Hematopoietic multipotent progenitor cell treated with erythropoietin and hydrocortisone succinate and interleukin-3 and kit ligand, for 4 days (in vitro differentiated cells): Measurements from ENCODE around the gene DNAJC2.

ENCODE experiments used
- DNase-seq: peaks from one replicate; pipeline ENCODE4 v3.0.0-alpha.2; 2015

DNAJC2 gene, protein sequence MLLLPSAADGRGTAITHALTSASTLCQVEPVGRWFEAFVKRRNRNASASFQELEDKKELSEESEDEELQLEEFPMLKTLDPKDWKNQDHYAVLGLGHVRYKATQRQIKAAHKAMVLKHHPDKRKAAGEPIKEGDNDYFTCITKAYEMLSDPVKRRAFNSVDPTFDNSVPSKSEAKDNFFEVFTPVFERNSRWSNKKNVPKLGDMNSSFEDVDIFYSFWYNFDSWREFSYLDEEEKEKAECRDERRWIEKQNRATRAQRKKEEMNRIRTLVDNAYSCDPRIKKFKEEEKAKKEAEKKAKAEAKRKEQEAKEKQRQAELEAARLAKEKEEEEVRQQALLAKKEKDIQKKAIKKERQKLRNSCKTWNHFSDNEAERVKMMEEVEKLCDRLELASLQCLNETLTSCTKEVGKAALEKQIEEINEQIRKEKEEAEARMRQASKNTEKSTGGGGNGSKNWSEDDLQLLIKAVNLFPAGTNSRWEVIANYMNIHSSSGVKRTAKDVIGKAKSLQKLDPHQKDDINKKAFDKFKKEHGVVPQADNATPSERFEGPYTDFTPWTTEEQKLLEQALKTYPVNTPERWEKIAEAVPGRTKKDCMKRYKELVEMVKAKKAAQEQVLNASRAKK

GRCh38 chr7:103344453-103345149 lies at the start of gene DNAJC2:
DNAJC2 (minus strand) TSS chr7:103344767; CDS start chr7:103344622, 145 bp downstream.
- DNase-seq: peak; percentile 98

DNA sequence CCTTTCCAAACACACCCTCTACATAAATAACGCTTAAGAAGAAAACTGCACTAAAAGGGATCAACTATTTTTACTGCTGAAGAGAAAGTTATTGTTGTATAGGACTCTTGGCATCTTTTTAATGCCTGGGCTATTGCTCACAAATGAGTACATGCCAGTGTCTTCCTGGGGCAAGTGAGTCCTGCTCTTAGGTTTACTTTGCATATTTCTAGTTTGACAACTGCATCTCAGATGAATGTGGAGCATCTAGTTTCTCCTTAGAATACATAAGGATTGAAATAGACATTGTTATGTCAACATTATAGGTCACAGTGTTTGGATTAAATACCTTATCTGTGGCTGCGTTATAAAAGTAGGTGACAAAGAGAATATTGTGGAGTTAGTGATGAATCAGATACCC lies 47.4 kb upstream of the DNAJC2 start:
- DNase-seq: no peak

- no peak for DNase-seq
Observed at GRCh38 chr7:103391150-103391549, 46.6 kb upstream of the DNAJC2 start.

GRCh38 chr7:103389263-103389662 lies 44.7 kb upstream of the DNAJC2 start:
- DNase-seq: no peak

GRCh38 chr7:103388469-103389140 lies 44.0 kb upstream of the DNAJC2 start:
- no peak for DNase-seq

GRCh38 chr7:103387242-103387641 lies 42.7 kb upstream of the DNAJC2 start:
- DNase-seq: no peak

GRCh38 chr7:103382032-103382402 lies 37.5 kb upstream of the DNAJC2 start:
- no peak for DNase-seq

GRCh38 chr7:103381280-103382031 lies 36.9 kb upstream of the DNAJC2 start:
- DNase-seq: no peak

DNA sequence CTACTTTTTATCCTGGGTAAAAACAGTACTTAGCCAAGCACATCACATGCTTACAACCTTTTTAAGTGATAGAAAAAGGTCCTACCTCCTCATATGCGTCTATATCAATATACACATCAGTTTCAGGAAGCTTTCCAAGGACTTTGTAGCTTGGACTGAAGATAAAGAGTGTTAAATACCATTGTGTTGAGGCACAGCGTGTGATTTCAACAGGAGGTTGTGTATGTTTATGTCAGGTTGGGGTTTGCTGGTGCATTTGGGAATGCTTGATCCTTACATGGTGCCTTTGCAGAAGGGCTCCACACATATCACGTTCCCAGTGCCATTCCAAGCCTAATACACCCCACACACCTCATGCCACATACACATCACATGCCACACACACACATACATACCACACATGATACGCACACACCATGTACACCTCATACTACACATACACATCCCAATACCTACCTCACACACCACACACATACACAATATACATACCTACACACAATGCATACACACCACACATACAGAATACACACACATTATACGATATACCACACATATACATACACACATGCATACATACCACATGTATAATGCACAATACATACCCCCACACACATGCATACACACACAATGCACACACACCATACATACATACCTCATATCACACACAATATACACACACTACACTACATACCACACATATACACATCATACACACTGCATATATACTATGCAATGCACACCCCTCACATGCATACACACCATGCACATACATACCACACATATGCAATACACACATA lies 36.0 kb upstream of the DNAJC2 start:
- DNase-seq: no peak

DNA sequence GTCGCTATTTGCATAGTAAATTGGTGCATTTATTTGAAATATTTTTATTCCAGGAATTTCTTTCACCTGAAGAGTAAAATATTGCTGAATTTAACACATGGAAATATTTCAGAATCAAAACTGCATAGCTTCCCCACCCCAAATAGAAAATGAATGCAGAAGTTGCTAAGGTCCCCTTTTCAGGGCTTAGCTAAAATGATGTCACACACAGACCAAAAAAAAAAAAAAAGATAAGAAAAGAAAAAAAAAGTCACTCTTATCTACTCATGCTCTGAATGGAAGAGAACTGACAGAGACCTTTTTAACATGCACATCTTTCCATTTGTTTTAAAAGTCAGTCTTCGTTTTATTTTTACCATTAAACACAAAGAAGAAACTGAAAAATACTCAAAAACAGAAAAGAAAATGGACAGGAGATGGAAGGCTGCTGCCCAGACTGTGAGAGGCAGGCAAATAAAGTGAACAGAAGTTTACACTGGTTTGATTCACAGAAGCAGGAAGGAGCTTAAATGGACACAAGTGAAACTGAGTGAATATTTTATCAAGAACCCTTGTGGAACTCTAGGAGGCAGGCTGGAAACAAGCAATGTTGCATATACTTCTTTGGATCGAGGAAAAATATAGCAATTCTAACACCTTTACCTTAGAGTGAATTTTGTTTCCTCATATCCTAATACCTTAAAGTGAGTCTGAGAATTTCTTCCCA lies 34.9 kb upstream of the DNAJC2 start:
- peak; percentile 58 for DNase-seq

DNA sequence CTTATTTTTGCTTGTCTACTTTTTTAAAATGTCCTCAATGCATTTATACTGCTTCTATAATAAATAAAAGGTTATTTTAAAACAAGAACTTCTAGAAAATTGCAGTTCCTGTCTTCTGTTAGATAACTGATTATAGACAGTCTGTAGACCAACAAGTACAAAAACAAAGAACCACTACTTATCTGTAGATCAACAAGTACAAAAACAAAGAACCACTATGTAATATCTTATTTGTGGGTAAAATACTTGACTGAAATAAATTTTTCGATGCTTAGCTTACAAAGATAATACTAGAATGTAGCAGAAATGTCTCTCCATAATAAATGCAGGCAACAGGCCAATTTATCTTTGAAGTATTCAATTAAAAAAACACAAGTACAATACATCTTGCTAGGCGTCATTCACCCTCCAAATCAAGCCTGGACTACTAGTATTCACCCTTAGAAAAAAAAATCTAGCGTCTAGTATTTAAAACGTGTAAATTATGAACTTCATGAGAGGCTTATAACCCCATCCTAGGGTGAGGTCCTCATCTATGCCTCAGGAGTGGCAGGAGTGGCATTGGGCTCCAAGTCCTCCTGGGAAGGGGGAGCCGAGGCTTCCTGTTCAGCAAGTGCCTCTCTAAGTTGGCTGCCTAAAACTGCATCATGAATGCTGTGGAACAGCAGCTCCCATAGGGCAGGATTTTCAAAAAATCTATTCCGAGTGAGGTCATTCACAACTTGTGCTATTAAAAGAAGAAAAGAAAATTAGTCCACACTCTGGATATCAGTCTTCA lies 29.5 kb upstream of the DNAJC2 start:
- peak; percentile 34 for DNase-seq

DNA sequence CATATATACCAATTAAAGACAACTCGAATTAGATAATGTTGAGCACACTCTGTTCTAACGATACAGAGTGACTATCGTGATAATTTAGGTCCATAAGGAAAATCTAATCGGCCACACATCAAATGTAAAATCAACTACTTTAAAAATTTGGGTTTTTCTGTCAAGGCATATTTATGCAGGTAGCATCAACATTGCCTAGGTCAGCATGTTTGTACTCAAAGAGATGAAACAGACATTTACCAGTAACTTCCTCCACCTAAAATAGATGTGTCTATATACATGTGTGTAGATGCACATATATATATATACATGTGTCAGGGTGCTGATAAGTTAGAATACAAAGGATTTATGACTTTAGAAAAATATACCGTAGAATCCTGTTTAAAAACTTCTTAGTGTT lies 24.9 kb upstream of the DNAJC2 start:
- DNase-seq: no peak

- no peak for DNase-seq
Observed at GRCh38 chr7:103349805-103350204, 5.2 kb upstream of the DNAJC2 start.

- DNase-seq: no peak
Observed at GRCh38 chr7:103348959-103349358, 4.4 kb upstream of the DNAJC2 start.

DNA sequence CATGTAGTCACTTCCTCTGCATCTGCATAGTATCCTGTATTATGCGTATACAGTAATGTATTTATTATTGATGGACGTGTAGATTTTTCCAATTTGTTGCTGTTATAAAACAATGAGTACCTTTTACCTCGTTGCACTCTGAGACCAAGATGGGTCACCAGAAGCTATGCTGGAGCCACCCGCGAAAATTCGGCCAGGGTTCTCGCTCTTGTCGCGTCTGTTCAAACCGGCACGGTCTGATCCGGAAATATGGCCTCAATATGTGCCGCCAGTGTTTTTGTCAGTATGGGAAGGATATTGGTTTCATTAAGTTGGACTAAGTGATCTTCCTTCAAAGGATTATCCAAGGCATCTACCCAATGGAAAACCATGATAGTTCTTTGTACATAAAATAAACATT lies 3.9 kb upstream of the DNAJC2 start:
- DNase-seq: peak; percentile 30

- DNase-seq: peak; percentile 96
Observed at GRCh38 chr7:103347507-103348267, 3.1 kb upstream of the DNAJC2 start, which contains the start of gene PSMC2. PSMC2 (plus strand) TSS chr7:103347643; CDS start chr7:103347712, 69 bp downstream.

DNA sequence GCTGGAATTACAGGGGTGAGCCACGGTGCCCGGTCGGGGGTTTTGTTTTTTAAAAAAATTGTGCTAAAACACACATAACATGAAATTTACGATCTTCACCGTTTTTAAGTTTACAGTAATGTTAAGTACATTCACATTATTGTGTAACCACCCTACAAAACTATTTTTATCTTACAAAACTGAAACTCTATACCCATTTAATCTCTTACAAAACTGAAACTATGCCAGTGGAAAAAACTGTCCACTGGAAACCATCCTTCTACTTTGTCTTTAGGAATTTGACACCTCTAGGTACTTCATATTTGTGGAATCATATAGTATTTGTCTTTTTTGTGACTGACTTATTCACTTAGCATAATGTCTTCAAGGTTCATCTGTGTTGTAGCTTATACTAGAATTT lies 1.8 kb upstream of the DNAJC2 start:
- no peak for DNase-seq

DNA sequence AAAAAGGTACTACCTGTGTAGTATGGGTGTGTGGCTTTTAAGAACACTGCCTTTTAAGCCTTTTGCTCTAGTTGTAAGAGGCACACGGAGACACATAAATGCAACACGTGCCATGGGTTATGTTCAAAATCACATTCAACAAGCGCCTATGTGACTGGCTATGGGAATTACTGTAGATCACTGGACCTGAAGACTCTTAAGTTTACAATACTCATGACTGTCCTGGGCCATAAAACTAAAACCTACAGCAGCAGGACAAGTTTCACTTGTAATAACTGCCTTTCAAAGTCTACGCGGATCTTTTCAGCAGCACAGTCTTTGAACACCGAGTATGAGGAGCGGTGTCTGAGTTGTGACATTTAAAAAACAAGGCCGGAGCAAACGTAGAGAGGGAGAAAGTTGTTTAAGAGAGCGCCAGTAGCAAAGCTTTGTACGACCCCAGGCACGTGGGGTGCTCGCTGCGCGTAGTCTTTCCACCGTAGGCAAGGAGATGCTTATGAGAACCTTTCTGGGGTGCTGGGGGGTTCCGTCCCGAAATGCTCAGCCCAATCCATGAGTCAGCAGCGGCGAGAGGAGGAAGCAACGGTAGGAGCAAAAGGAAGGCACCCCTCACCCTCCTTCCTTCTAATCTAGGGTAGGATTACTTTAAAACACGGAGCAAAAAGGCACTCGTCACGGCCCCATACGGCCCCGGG lies 662 bp downstream of the DNAJC2 start:
- DNase-seq: peak; percentile 67

DNA sequence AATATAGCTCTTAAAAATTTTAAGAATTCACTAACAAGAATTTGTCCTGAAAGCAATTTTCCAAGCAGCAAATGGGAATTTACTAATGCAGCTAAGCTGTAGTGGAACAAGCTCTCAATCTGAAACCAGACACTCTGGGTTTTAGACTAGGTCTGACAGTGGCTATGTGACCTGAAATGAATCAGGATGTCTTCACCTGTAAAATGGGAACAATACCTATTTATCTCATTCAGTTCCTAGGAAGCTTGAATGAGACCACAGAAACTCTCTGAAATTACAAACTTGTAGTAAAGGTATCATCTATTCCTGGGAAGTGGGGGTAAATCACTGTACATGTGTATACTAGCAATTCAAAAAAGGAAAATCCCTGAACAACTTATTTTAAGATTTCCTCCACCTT lies 1.2 kb downstream of the DNAJC2 start:
- no peak for DNase-seq
